AG04449 (cell line): ENCODE results near the gene UST.

ENCODE experiments used
- CTCF ChIA-PET: fragments of 350-600 bp; formaldehyde crosslinking; extraction: SDS; loops from one replicate; lab custom pipeline; 2021; ENCODE audit warnings: antibody characterized with exemption; lab: Yijun Ruan, JAX
- POLR2A ChIA-PET: fragments of 400-600, 350-600 bp; formaldehyde crosslinking; extraction: SDS; loops from one replicate; lab custom pipeline; 2020; ENCODE audit warnings: antibody characterized with exemption, inconsistent platforms; lab: Yijun Ruan, JAX
- DNase-seq: peaks from one replicate; pipeline ENCODE4 v3.0.0-alpha.2; 2010; ENCODE audit warnings: low read depth, low spot score
- H3K4me3 ChIP-seq: 2 replicates; pipeline ENCODE4 v1.5.1; 2011; ENCODE audit warnings: low read depth, mild to moderate bottlenecking, control low read depth, low read length
- TF ChIP-seq, protein P1 (sequence below): IDR thresholded peaks from one replicate; pipeline ENCODE4 v1.5.1; 2011; ENCODE audit warnings: mild to moderate bottlenecking, moderate library complexity, low read length, control low read depth, inconsistent platforms; ENCODE audit not compliant: insufficient read depth; ENCODE audit errors: missing control alignments

Gene UST

DNA sequence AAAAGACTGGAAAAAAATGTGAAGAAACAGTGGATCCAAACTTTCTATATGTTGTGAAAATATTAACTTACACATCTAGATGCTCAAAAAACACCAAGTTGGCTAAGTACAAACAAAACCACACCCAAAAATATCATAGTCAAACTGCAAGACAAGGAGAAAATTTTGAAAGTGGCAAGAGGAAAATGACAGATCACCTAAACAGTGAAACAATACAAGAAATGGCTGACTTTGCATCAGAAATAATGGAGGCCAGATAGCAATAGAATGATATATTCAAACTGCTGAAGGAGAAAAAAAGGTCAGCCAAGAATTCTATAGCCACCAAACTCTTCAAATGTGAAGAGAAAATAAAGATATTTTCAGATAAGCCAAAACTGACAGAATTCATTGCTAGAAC, 22.4 kb upstream of the UST start:
- no peak overlapping the region for H3K4me3 ChIP-seq
- POLR2A ChIA-PET = interaction anchor here (1.5 kb wide), 1 partner anchor 10 kb away, joined by 4 read pairs; no protein-coding TSS in a partner anchor

DNA sequence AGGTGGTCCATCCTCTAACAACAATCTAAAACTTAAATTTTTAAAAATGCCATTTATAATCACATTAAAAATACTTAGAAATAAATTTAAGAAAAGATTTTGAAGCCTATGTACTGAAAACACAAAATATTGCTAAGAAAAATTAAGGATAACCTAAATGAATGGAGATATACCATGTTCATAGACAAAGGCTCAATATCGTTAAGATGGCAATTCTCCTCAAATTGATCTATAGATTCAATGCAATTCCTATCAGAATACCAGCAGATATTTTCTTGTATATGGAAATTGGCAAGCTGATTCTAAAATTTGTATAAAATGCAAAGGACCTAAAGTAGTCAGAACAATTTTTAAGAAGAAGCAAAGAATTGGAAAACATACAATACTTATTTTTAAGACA, 19.7 kb upstream of the UST start:
- ChIA-PET POLR2A (no interaction called here), CTCF (interaction anchor here (1.1 kb wide), 1 partner anchor 166 kb away, joined by 3 read pairs; no protein-coding TSS in a partner anchor)
- TF ChIP-seq, protein P1, sequence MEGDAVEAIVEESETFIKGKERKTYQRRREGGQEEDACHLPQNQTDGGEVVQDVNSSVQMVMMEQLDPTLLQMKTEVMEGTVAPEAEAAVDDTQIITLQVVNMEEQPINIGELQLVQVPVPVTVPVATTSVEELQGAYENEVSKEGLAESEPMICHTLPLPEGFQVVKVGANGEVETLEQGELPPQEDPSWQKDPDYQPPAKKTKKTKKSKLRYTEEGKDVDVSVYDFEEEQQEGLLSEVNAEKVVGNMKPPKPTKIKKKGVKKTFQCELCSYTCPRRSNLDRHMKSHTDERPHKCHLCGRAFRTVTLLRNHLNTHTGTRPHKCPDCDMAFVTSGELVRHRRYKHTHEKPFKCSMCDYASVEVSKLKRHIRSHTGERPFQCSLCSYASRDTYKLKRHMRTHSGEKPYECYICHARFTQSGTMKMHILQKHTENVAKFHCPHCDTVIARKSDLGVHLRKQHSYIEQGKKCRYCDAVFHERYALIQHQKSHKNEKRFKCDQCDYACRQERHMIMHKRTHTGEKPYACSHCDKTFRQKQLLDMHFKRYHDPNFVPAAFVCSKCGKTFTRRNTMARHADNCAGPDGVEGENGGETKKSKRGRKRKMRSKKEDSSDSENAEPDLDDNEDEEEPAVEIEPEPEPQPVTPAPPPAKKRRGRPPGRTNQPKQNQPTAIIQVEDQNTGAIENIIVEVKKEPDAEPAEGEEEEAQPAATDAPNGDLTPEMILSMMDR = no peak
- H3K4me3 ChIP-seq = no peak overlapping the region
- DNase-seq = no peak

More for the DNA sequence above, 22.4 kb upstream of the UST start:
- no peak for DNase-seq
- TF ChIP-seq, protein P1 = no peak
- CTCF ChIA-PET = no interaction called here

DNA sequence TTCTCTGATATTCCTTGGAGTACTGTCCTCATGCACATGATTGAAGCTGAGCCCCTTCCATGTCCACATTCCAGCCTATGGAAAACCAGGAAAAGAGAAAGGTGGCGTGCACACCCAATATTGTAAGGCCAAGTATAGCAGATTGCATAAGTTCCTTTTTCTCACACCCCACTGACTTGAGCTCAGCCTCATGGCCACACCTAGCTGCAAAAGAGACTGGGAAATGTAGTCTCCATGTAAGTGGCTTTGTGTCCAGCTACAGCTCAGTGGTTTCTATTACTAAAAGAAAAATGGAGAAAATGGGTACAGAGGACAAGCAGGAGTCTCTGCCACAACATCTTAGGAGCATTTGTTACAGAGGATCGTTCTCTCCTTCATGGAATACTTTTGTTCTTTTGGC, 10.8 kb upstream of the UST start:
- H3K4me3 ChIP-seq = no peak overlapping the region
- no peak for DNase-seq
- TF ChIP-seq, protein P1 = no peak
- ChIA-PET POLR2A (no interaction called here), CTCF (interaction anchor here (0.6 kb wide), 1 partner anchor 265 kb away, joined by 3 read pairs; no protein-coding TSS in a partner anchor)

DNA sequence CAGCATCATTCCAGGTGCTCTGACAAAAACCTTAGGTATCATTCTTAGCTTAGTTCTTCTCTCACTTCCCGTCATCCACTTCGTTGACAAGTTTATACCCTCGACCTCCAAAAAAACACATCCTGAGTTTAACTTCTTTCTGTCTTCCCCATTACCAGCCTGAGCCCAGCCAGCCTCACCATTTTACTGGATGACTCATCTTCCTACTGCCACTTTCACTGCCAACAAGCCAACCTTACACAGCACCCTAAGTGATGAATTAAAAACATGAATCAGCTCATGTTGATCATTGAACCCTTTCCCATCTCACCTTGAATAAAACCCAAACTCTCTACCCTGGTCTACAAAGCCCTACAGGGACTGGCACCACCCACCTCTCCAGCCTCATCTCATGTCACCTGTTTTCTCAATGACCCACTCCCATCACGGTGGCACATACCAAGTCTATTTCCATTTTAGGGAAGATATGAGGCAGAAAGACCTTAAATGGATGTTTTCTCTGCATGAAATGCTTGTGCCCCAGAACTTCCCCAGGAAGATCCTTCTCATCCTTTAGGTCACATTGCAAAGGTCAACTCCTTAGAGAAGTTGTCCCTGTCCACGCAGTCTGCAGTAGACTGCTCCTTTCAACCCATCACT, 9.9 kb upstream of the UST start:
- CTCF ChIA-PET = no interaction called here

DNA sequence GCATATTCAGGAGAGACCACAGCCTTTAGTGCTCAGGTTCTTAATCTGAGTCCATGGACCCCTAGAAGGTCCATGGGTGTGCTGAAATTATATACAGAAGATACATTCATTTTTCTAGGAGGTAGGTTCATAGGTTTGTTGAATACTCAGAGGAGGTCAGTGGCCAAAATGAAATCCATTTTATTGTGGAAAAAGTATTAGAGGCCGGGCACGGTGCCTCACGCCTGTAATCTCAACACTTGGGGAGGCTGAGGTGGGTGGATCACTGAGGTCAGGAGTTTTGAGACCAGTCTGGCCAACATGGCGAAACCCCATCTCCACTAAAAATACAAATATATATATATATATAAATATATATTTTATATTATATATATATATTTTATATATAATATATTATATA, 9.0 kb upstream of the UST start:
- TF ChIP-seq, protein P1 = no peak
- DNase-seq = no peak
- CTCF ChIA-PET = no interaction called here
- no peak overlapping the region for H3K4me3 ChIP-seq
- POLR2A ChIA-PET = no interaction called here

More for the DNA sequence above, 9.9 kb upstream of the UST start:
- no peak for DNase-seq
- POLR2A ChIA-PET = no interaction called here
- TF ChIP-seq, protein P1 = no peak
- no peak overlapping the region for H3K4me3 ChIP-seq

DNA sequence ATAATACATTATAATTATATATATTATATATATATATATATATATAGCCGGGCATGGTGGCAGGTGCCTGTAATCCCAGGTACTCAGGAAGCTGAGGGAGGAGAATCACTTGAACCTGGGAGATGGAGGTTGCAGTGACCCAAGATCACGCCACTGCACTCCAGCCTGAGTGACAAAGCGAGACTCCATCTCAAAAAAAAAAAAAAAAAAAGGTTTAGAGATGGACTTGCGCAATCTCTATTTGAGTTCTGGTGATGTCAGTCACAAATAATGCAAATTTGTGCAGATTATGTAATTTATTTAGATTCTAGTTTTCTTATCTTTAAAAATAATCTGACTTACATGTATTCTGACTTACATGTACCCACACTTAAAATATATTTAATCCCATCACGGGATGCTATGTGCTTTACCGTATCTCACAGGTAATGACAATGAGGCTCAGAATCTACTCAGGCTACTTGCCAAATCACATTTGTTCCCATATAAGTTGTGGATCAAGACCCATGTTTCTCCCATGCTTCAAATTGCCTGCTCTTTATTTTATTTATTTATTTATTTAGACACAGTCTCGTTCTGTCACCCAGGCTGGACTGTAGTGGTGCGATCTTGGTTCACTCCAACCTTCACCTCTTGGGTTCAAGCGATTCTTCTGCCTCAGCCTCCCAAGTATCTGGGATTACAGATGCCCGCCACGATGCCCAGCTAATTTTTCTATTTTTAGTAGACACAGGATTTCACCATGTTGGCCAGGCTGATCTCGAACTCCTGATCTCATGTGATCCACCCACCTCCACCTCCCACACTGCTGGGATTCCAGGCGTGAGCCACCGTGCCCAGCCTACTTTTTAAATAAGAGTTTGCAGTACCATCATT, 7.6 kb upstream of the UST start:
- ChIA-PET POLR2A (no interaction called here), CTCF (no interaction called here)
- TF ChIP-seq, protein P1 = no peak
- no peak overlapping the region for H3K4me3 ChIP-seq
- DNase-seq = no peak
